Loucy (cell line): Measurements from ENCODE around the gene BARX1.

Experiments used
- CTCF ChIP-seq: fragments of 200-600 bp; sonication (generic); conservative IDR thresholded peaks from 2 replicates; pipeline ENCODE4 v1.5.1; 2014; ENCODE audit warnings: mild to moderate bottlenecking, antibody characterized with exemption, low read length
- EZH2phosphoT487 ChIP-seq: fragments of 200-600 bp; IDR thresholded peaks from 2 replicates; pipeline ENCODE4 v1.6.1; 2018; ENCODE audit warnings: antibody characterized with exemption, mild to moderate bottlenecking, moderate library complexity, borderline replicate concordance

GRCh38 chr9:93984860-93985259 is 29.7 kb upstream of the BARX1 start:
- TF ChIP-seq CTCF: no peak
- TF ChIP-seq EZH2phosphoT487: no peak
